ENCODE data around the gene HINT2.

- TF ChIP-seq EZH2phosphoT487 (IDR thresholded peaks at IDR 0.05; ENCODE audit: insufficient read depth, low read depth) (no peak), EZH2 (IDR thresholded peaks at IDR 0.05; ENCODE audit: insufficient read depth, poor library complexity, severe bottlenecking) (no peak)
Observed at GRCh38 chr9:35839926-35840325, 25.1 kb upstream of the HINT2 start.
